IPS-11a (cell line): ENCODE data around the gene TPSG1.

ENCODE experiments used
- H3K4me3 ChIP-seq: one replicate; pipeline ENCODE4 v1.5.1; 2013; ENCODE audit warnings: low read depth, low read length, control low read depth

The TPSG1 gene

DNA sequence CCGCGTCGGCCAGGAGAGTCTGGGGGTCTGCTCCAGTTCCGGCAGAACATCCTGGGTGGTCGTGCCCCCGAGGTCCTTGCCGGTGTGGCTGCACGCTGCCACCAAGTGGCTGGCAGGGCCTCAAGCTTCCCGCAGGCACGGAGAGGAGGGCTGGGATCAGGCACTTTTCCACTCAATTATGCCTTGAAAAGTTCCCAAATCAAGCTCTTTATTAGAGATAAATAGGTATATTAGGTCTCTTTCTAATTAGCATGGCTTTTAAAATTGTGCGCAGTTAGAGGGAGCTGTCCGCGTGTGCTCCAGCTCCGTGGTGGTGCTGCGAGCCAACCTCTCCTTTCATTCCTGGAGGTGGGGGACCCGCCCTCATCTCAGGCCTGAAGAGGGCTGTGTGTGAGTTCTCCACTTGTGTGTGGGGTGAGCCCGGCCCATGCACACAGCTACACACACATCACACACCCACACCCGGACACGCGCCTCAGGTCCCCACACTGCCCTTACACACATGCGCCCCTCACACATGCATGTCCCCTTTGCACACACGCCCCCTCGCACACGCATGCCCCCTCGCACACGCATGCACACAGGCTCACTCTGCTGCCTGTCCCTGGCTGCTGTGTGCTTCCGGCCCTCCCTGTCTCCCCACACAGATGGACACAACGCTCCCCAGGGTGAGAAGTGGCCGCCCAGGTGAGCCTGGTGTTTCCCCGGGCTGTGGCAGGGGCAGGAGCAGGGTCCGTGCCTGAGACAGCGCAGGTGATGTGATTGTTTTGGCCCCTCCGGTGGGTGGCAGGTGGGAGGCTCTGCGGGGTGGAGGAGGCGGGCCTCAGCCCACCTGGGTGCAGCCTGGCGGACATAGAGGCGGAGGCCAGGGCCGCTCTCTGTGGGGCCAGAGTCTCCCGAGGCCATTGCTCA lies 43.4 kb downstream of the TPSG1 start:
- H3K4me3 ChIP-seq = no peak overlapping the region

DNA sequence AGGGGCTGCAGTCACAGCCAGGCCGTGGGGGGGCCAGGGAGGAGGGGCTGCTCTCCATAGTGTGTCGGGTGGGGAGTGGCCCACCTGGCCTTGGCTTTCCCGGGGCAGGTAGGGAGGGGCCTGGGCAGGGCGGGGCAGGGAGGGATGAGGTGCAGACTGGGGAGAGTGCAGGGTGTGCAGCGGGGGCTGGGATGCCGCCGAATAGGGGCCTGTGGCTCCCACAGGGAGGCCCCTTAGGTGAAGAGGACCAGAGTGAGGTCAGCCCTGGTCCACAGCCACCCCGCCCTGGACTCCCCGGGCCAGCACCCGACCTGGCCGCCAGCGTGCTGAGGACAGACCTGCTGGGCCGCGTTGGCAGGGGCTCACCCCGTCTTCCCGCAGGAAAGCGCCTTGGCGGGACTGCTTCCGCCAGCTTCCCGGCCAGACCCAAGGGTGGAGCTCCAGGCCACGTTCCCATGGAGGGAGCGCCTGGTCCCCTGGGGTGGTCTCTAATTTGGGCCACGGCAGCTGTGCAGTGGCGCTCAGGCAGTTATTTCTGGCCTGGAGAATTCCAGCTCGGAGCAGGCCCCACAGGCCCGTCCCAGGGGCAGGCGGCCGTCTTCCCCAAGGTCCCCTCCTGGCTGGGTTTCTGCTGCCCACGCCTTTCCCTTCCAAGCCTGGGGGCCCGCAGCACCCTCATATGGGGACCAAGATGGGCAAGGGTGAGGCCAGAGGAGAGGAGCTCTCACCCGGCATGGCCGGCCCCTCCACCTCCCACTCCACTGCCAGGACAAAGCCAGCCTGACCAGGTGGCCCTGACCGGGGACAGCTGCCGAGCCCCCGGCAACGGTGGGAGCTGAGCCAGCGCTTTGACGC lies 44.3 kb downstream of the TPSG1 start:
- no peak overlapping the region for H3K4me3 ChIP-seq

DNA sequence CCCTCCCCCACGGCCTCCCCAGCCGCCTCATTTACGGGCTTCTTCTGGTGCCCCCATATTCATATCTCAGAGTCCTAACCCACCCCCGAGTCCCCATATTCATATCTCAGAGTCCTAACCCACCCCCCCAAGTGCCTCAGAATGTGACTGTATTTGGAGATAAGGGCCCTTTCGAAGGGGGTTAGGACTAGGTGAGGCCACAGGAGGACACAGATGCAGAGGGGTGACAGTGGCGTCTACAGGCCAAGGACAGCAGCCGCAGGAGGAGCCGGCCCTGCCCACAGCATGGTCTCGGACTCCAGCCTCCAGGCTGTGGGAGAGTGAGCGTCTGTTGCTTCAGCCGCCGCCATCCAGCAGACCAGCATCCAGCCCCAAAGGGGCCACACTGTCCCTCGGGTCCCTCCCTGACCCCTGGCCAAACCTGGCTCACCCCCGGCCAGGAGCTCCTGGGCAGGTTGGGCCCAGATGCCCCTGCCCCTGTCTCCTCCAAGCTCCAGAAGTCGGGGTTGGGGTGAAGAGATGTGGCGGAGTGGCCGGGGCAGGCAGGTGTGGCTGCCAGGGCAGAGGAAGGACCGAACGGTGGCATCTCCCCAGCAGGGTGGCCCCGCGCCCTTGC lies 46.7 kb downstream of the TPSG1 start:
- no peak overlapping the region for H3K4me3 ChIP-seq

DNA sequence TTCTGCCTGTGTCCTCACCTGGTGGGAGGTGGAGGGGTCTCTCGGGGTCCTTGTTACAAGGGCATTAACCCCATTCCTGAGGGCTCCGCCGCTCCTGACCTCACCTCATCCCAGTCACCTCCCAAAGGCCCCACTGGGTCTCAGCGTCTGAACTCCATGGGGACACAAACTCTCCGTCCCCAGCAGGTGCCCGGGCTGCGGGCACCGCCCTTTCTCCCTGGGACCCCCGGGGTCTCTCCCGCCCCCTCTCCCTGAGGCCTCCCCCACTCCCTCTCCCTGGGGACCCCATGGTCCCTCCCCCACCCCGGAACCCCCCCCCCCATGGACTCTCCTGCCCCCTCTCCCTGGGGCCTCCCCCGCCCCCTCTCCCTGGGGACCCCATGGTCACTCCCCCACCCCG lies 47.3 kb downstream of the TPSG1 start:
- no peak overlapping the region for H3K4me3 ChIP-seq

DNA sequence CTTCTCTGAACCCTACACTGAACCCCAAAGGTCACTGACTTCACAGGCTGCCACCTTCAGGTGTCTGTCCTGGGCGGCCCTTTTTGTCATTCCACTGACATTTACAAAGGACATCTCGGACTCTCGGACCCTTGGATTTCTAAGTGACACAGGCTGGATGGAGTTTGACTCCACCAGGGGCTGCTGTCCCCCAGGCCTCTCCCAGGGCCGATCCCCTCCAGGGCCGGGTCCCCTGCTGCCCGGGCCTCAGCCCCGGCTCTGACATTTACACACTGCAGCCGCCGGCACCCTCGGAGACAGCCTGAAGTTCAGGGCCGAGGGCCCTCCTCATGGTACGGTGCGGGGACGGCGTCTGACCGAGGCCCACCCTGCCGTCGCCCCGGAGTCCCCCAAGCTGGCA lies 48.0 kb downstream of the TPSG1 start:
- no peak overlapping the region for H3K4me3 ChIP-seq

DNA sequence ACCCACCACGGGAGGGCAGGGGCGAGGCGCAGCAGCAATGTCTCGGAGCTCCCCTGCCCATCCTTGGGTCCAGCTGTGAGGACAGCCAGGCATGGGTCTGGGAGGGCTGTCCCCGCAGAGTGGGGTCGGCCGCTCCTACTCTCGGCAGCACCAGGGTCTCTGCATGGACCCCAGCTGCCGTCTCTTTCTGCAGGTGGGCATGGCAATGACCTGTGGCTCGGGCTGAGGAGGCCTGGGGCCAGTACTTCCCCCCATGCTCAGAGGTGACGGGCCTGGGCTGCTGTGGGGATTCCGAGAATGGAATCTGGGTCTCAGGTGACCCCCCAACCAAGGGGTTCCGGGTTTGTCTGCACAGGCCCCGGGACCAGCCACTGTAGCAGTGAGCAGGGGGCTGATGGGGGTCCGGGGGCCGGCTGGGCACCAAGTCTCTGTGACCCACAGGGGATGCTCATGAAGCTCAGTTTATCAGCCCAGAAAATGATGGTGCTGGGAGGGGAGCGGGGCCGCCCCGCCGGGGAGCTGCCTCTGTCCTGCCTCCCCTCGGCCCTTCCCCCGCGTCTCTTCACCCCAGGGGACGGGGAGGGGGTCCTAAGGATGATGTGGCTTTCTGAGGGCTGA lies 48.7 kb downstream of the TPSG1 start:
- no peak overlapping the region for H3K4me3 ChIP-seq

DNA sequence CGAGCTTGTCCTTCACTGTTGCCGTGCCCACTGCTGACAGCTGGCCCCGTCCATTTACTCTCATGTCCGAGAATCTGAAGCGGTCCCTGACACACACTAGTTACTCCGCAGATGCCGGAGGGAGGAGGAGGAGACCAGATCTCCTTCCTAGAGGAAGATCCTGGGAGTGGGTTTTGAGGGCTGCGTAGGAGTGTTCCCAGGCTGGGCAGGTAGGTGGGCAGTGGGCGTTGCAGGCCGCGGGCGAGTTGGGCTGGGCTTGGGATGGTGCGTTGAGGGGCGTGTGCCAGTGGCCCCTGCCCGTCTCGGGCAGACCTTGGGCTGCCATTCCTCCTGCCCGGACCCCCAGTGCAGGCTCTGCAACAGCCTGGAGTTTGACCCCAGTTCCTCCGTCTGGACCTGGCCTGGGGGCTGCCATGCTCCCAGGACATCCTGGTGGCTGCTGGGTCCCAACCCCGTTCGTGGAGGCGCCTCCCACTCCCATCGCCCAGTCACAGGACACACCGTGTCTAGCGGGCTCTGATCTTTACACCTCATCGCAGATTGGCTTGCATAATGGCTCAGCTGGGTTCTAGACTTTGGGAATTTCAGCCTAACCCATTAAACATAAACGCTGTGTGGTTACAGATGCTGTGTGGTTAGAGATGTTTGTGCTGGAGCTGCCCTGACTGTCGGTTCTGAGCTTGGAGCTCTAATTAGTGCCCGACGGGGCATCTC lies 49.3 kb downstream of the TPSG1 start:
- H3K4me3 ChIP-seq = no peak overlapping the region

DNA sequence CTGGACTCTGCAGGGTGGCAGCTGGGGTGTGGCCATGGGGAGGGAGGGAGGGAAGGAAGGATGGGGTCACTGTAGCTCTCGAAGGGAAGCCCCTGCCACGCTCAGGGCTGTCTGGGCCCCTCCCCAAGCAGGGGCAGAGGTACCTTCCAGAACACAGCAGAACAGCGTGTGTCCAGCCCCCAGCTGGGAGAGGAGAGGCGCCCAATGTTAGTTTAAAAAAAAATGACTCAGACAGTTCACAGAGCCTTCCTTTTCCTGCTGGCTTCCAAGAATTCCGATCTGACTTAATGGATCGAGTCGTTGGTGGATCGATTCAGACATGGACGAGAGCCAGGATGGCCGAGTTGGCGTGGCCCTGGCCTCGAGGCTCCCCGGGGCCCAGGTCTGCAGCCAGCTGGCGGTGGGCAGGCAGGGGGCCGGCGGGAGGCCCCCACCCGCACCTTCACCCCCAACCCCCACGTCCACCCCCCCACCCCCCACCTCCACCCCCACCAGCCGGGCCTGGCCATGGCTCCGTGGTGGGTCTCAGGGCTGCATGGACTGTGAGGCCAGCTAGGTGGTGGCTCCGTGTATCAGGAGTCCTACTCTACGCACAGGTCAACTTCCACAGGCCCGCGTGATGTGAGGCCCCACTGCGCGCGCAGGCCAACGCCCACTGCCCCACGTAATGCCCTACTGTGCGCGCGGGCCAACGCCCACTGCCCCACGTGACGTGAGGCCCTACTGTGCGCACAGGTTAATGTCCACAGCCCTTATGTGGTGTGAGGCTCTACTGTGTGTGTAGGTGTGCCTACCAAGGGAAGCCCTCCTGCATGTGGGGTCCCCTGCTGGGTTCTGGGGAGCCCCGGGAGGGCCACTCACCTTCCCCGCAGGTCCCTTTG lies 50.4 kb downstream of the TPSG1 start:
- no peak overlapping the region for H3K4me3 ChIP-seq

DNA sequence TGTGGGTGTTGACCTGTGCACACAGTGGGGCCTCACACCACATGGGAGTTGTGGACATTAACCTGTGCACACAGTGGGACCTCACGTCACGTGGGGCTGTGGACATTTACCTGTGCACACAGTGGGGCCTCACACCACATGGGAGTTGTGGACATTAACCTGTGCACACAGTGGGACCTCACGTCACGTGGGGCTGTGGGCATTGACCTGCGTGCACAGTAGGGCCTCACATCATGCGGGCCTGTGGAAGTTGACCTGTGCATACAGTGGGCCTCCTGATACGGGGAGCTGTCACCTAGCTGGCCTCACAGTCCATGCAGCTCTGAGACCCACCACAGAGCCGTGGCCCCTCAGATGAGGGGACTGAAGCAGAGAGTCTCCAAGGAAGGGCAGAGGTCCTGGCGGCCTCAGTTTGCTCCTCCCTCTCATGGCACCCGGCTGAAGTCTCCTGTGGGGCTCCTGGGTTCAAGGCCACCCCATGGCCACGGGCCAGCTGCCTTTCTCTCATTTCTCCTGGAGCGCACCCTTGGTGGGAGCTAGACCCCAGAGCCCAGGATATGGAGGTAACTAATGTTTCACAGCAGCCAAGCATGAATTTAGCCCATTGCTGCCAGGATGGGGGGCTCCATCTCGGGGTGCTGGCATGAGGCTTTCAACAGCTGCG lies 51.1 kb downstream of the TPSG1 start:
- no peak overlapping the region for H3K4me3 ChIP-seq

DNA sequence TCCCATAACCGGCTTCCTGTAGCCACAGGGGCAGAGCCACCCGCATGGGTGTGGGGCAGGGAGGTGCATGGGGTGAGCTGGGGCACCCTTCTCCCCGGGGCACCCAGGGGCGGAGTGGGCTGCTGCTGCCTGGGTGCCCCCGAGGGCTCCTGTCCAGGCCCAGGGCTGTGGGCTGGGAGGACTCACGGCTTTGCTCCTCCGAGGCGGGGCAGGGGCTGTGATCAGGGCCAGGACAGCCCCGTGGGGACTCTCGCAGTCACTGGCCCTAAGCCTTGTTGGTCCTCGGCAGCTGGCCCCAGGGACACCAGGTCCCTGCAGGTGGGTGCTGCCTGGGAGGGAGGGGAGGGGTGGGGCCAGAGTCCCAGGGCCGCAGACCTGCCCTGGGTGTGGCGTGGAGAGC lies 52.4 kb downstream of the TPSG1 start:
- no peak overlapping the region for H3K4me3 ChIP-seq

DNA sequence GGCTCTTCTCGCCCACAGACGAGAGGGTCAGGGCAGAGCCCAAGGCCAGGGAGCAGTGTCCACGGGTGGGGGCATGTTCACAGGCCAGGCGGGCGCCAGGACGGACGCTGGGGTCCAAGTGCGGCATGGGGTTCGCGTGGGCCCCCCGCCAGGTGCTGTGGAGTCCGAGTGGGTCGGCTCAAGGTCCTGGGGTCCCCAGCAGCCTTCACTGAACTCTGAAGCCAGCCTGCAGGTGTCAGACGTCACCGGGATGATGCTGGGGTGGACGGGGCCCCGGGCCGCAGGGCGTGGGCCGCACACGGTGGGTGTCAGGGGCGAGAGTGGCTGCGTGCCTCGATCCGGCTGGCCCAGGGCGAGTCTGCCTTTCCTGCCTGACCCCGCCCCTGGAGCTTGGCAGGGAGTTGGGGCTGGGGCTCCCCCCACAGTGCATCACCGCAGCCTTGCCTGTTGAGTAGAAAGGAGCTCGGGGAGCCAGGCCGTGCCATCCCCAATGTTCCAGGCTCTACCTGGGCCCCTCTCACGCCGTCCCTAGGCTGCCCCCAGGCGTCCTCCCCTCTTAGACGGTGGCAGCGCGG lies 53.1 kb downstream of the TPSG1 start:
- no peak overlapping the region for H3K4me3 ChIP-seq
